PFSK-1 (cell line): ENCODE results near the gene OR7G1.

ENCODE experiments used
- FOXP2 ChIP-seq: optimal IDR thresholded peaks from 2 replicates; pipeline ENCODE3; 2011; ENCODE audit warnings: borderline replicate concordance, control low read depth, inconsistent platforms; ENCODE audit not compliant: insufficient read depth; ENCODE audit errors: extremely low read length, extremely low read depth
- POLR2AphosphoS5 ChIP-seq: IDR thresholded peaks from 2 replicates; pipeline ENCODE4 v1.6.1; 2012; ENCODE audit warnings: low read depth, mild to moderate bottlenecking, control low read depth, low read length, moderate library complexity
- SIN3A ChIP-seq: IDR thresholded peaks from 2 replicates; pipeline ENCODE4 v1.6.1; 2012; ENCODE audit warnings: mild to moderate bottlenecking, low read length, moderate library complexity, borderline replicate concordance; ENCODE audit not compliant: insufficient read depth
- TAF1 ChIP-seq: IDR thresholded peaks from 2 replicates; pipeline ENCODE4 v1.6.1; 2012; ENCODE audit warnings: low read length, control low read depth, borderline replicate concordance; ENCODE audit not compliant: insufficient read depth
- TF ChIP-seq, protein P1 (sequence below), 2 experiments: IDR thresholded peaks; 2 replicates each; pipeline versions ENCODE4 v1.6.1 to v1.8.0; 2011 to 2012; ENCODE audit warnings: low read depth in 2 of 2, low read length in 2 of 2, control low read depth in 1 of 2, inconsistent platforms in 1 of 2, mild to moderate bottlenecking in 1 of 2, moderate library complexity in 1 of 2; ENCODE audit not compliant: insufficient read depth in 1 of 2

OR7G1 gene

DNA sequence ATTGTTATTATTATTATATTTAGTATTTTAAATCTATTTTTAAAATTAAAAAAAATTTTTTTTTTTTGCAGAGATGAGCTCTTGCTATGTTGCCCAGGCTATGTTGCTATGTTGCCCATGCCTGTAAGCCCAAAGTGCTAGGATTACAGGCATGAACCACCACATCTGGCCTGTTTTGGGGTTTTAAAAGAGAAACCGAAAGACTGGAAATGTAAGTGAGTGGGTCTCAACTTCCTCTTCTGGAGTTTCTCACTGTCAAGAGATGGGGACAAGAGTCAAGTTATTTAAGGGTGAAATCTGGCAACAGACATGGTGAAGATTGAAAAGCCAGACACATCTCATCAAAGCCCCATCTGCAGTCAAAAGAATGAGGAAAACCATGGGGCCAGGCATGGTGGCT, 15.4 kb upstream of the OR7G1 start:
- TF ChIP-seq TAF1 (no peak), SIN3A (no peak), POLR2AphosphoS5 (no peak), FOXP2 (no peak)
- TF ChIP-seq, protein P1, sequence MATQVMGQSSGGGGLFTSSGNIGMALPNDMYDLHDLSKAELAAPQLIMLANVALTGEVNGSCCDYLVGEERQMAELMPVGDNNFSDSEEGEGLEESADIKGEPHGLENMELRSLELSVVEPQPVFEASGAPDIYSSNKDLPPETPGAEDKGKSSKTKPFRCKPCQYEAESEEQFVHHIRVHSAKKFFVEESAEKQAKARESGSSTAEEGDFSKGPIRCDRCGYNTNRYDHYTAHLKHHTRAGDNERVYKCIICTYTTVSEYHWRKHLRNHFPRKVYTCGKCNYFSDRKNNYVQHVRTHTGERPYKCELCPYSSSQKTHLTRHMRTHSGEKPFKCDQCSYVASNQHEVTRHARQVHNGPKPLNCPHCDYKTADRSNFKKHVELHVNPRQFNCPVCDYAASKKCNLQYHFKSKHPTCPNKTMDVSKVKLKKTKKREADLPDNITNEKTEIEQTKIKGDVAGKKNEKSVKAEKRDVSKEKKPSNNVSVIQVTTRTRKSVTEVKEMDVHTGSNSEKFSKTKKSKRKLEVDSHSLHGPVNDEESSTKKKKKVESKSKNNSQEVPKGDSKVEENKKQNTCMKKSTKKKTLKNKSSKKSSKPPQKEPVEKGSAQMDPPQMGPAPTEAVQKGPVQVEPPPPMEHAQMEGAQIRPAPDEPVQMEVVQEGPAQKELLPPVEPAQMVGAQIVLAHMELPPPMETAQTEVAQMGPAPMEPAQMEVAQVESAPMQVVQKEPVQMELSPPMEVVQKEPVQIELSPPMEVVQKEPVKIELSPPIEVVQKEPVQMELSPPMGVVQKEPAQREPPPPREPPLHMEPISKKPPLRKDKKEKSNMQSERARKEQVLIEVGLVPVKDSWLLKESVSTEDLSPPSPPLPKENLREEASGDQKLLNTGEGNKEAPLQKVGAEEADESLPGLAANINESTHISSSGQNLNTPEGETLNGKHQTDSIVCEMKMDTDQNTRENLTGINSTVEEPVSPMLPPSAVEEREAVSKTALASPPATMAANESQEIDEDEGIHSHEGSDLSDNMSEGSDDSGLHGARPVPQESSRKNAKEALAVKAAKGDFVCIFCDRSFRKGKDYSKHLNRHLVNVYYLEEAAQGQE (IDR thresholded peaks at IDR 0.05; ENCODE audit: insufficient read depth in 1 of 2, low read depth in 2 of 2, low read length in 2 of 2): no peak

DNA sequence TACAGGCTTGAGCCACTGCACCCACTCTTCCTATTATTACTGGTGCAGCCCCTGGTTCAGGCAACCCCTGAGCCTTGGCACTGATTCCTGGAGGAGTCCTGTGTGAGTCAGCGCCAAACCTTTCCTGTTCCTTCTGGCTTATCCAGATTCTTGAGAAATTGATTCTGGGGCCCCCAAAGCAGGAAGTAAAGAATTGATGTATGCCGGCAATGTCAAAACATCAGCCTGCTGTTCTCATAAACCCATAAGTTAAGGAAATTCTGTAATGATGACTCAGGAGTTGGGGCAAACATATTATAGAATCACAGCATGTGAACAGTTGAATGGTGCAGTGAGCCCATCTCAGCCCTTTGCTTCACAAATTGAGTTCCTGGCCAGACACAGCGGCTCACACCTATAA, 12.6 kb upstream of the OR7G1 start:
- TF ChIP-seq SIN3A: no peak
- TF ChIP-seq, protein P1 (IDR thresholded peaks at IDR 0.05; ENCODE audit: insufficient read depth in 1 of 2, low read depth in 2 of 2, low read length in 2 of 2): no peak

DNA sequence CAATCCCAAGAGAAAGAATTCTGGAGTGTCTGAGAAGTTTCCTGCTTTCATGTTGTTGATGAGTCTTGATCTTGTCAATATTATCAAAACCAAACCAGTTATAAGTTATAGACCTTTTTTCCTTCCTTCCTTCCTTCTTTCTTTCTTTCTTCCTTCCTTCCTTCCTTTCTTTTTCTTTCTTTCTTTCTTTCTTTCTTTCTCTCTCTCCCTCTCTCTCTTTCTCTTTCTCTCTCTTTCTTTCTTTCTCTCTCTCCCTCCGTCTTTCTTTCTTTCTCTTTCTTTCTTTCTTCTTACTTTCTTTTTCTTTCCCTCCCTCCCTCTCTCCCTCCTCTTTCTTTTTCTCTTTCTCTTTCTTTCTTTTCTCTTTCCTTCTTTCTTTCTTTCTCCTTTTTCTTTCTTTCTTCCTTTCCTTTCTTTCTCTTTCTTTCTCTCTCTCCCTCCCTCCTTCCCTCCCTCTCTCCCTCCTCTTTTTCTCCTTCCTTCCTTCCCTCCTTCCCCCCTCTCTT, 11.4 kb upstream of the OR7G1 start, which contains the start of gene OR7G3:
Gene OR7G3, minus strand, starts transcription at position 51 of the 506 bp plus-strand sequence. Its CDS starts 0 bp downstream, at position 51.
- TF ChIP-seq SIN3A: no peak

DNA sequence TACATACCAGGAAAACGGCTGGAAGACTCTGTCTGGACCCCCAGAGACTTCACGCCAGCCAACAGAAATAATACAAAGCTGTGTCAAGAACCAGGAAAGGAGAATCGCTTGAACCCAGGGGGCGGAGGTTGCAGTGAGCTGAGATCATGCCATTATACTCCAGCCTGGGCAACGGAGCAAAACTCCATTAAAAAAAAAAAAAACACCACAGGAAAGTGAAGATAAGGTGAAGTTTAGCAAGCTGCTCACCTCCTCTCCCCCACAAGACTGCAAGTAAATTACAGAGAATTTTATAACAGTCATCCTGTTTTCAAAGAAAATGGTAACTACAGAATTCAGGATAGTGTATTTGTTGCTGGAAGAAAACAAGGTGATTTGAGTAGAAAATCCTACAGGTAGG, 984 bp upstream of the OR7G1 start:
- TF ChIP-seq, protein P1 (IDR thresholded peaks at IDR 0.05; ENCODE audit: insufficient read depth in 1 of 2, low read depth in 2 of 2, low read length in 2 of 2): no peak
- no peak for TF ChIP-seq FOXP2
- TF ChIP-seq POLR2AphosphoS5: no peak
- no peak for TF ChIP-seq SIN3A

DNA sequence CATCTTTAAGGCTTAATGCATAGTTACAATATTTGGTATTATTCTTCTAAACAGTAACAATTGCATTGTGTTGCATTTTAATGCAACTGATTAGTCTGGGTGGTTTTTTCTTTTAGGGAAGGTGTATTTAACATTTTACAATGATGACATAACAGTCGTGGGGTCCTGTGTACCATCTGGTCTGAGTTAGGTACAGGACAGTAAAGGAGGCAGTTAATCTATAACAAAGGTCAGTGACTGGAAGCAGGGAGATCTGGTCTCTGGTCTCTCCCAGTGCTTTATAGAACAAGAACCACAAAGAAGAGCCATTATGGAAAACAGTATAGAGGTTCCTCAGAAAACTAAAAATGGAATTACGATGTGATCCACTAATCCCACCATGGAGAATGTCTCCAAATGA, 5.6 kb downstream of the OR7G1 start:
- TF ChIP-seq, protein P1 (IDR thresholded peaks at IDR 0.05; ENCODE audit: insufficient read depth in 1 of 2, low read depth in 2 of 2, low read length in 2 of 2): no peak
- no peak for TF ChIP-seq TAF1
- TF ChIP-seq SIN3A: no peak
- TF ChIP-seq POLR2AphosphoS5: no peak

DNA sequence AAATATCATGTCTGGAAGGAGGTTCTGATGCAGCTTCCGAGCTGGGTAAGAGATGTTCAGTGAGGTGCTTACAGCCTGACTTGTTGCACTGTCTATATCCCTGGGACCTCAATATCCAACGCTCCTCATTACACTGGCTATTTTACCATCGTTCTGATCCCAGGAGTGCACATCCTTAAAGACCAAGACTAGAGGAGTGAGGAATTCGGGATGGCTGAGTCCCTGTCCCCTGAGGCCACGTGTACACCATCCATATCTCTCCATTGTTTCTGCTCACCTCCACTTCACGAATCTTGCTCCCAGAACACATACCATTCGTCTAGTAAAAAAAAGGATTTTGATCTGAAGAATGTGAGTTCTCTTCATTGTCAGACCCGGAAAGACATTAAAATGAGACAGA, 8.2 kb downstream of the OR7G1 start, which contains the start of gene OR7G2:
Gene OR7G2, minus strand, starts transcription at position 101 of the 400 bp plus-strand sequence. CDS start 4,232 bp downstream, outside the sequence.
- no peak for TF ChIP-seq POLR2AphosphoS5
- TF ChIP-seq, protein P1 (IDR thresholded peaks at IDR 0.05; ENCODE audit: insufficient read depth in 1 of 2, low read depth in 2 of 2, low read length in 2 of 2): no peak
- no peak for TF ChIP-seq SIN3A
- no peak for TF ChIP-seq FOXP2
- TF ChIP-seq TAF1: no peak
